GM18909 (cell line): ENCODE data around the gene GPR15LG.
"Not testable (repeated sequence)": the region's sequence is repeated elsewhere in the genome, so short reads cannot be mapped to it uniquely, and the experiment has no call there.

ENCODE experiments used
- ATAC-seq: cut with Tn5 transposase; IDR thresholded peaks from one replicate; pipeline ENCODE4 v1.9.1; 2021; ENCODE audit warnings: mild to moderate bottlenecking; ENCODE audit not compliant: unreplicated experiment, poor library complexity

The GPR15LG gene

GRCh38 chr10:84163996-84164395 is 9.6 kb upstream of the GPR15LG start:
- no peak for ATAC-seq

DNA sequence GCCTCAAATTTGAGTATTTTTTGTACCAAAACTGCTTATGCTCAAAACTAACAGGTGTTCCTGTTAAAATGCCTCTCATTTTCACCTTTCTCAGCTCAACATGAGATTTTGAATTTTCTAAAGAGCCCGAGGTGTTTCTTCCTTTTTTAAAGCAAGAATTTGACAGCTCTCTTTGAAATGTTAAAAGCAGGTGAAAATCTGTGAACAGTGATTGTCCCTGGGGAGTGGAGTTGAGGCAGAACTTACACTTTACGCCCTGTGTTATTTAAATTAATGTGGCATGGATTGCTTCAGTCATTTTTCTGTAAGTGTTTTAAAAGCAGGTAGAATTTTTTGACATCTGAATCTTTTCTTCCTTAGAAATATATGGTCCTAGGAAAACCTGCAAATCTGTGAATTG is 9.2 kb upstream of the GPR15LG start:
- ATAC-seq, result no peak

- peak; percentile 61 for ATAC-seq
Measured at GRCh38 chr10:84166620-84167288, 6.8 kb upstream of the GPR15LG start.

DNA sequence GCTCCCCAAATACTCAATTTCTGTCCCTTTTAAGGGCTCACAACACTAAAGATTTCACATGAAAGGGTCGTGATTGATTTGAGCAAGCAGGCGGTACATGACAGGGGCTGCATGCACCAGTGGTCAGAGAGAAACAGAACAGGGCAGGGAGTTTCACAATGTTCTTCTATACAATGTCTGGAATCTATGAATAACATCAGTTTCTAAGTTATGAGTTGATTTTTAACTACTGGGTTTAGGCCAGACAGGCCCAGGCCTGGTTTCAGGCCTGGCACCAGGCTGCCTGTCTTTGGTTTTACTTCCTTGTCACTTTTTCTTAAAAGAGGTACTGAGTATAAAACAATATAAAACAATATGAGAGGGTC is 6.3 kb upstream of the GPR15LG start:
- ATAC-seq, result peak; percentile 27

GRCh38 chr10:84168382-84168781 is 5.2 kb upstream of the GPR15LG start:
- not testable (repeated sequence) for ATAC-seq

GRCh38 chr10:84171237-84171636 is 2.4 kb upstream of the GPR15LG start:
- not testable (repeated sequence) for ATAC-seq

DNA sequence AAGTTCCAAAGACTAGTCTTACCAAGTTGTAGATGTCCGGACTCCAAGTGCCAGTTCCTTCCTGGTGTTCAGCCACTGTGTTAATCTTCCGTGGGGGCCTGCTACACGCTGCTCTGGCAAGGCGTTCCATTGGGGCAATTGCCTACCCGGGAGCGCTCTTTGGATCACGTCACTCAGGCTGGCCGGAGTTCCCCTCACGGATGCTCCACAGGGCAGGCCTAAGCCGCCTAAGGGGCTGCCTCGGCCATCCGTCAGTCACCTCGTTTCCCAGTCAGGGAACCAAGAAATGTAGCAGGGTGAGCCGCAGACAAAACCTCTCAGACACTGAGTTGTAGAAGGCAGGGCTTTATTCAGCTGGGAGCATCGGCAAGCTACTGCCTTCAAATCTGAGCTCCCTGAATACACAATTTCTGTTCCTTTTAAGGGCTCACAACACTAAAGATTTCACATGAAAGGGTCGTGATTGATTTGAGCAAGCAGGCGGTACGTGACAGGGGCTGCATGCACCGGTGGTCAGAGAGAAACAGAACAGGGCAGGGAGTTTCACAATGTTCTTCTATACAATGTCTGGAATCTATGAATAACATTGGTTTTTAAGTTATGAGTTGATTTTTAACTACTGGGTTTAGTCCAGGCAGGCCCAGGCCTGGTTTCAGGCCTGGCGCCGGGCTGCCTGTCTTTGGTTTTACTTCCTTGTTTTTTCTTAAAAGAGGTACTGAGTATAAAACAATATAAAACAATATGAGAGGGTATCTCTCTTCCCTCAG is 1.7 kb upstream of the GPR15LG start:
- ATAC-seq, result peak; percentile 32

GRCh38 chr10:84172467-84173356 is 889 bp upstream of the GPR15LG start:
- peak; percentile 65 for ATAC-seq

DNA sequence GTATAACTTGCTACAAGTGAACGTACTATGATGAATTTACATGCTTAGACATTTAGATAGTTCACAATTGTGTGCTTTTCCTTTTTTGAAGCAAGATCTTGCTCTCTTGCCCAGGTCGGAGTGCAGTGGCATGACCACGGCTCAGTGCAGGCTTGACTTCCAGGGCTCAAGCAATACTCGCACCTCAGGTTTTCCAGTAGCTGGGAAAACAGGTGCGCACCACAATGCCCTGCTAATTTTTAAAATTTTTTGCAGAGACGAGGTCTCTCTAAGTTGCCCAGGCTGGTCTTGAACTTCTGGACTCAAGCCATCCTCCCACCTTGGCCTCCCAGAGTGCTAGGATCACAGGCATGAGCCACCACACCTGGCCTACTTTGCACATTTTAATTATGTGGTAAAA is 1.8 kb downstream of the GPR15LG start:
- ATAC-seq, result no peak

GRCh38 chr10:84176351-84176750 is 2.8 kb downstream of the GPR15LG start:
- ATAC-seq, result no peak

DNA sequence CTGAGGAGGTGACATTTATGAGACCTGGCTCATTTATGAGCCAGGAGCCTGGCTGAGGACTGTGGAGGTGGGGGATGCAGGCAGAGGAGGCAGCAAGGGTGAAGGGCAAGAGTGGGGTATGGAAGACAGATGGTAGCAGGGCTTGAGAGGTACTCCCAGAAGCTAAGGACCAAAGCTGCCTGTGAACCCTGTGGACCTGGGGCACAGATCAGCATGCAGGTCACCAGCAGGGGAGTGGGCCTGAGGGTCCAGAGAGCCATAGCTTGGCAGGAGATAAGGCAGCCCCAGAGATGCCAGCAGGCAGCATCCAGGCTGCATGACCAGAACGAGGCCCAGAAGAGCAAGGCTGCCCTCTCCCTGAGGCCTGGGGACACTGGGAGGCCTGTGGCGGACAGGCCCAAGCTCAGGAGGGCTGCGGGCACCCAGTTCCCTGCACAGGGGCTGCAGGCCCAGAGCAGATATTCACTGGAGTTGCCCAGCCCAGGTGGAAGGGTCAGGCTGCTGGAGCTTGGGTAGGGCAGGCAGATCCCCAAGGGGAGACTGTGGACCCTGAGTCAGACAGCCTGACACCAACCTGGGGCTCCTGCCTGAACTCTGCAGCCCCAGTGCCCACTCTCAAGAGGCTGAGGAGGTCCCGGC is 3.4 kb downstream of the GPR15LG start:
- no peak for ATAC-seq

- ATAC-seq, result peak; percentile 52
Measured at GRCh38 chr10:84177541-84178141, 4.0 kb downstream of the GPR15LG start.

DNA sequence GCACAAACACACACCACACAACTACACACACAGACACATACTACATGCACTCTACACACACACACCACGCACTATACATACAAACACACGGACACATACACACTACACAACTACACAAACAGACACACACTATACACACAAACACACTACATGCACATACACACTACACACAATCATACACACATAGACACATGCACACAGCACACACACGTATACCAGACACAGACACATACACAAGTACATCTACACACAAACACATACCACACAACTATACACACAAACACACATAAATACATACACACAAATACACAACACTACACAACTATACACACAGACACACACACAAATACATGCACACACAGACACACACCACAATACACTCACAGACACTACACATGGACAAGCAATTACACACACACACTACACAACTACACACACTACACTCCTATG is 4.6 kb downstream of the GPR15LG start:
- ATAC-seq, result no peak

- peak; percentile 92 for ATAC-seq
Measured at GRCh38 chr10:84179059-84179710, 5.6 kb downstream of the GPR15LG start.

DNA sequence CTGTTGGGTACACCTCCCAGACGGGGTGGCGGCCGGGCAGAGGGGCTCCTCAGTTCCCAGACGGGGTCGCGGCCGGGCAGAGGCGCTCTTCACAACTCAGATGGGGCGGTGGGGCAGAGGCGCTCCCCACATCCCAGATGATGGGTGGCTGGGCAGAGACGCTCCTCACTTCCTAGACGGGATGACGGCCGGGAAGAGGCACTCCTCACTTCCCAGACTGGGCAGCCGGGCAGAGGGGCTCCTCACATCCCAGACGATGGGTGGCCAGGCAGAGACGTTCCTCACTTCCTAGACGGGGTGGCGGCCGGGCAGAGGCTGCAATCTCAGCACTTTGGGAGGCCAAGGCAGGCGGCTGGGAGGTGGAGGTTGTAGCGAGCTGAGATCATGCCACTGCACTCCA is 6.8 kb downstream of the GPR15LG start:
- not testable (repeated sequence) for ATAC-seq

GRCh38 chr10:84181631-84182030 is 8.0 kb downstream of the GPR15LG start:
- no peak for ATAC-seq

- ATAC-seq, result no peak
Measured at GRCh38 chr10:84184517-84184916, 10.9 kb downstream of the GPR15LG start.

GRCh38 chr10:84185526-84186175 is 12.1 kb downstream of the GPR15LG start:
- no peak for ATAC-seq

GRCh38 chr10:84188815-84189214 is 15.2 kb downstream of the GPR15LG start:
- no peak for ATAC-seq
